SK-N-MC (cell line): Measurements from ENCODE around the gene CHST1.

ENCODE experiments used
- EZH2 ChIP-seq: fragments of 200-600 bp; sonication (generic); IDR thresholded peaks from one replicate; pipeline ENCODE4 v1.6.1; 2017; ENCODE audit warnings: antibody characterized with exemption
- POLR2AphosphoS5 ChIP-seq: IDR thresholded peaks from 2 replicates; pipeline ENCODE4 v1.6.1; 2012; ENCODE audit warnings: mild to moderate bottlenecking, low read depth, low read length, borderline replicate concordance

DNA sequence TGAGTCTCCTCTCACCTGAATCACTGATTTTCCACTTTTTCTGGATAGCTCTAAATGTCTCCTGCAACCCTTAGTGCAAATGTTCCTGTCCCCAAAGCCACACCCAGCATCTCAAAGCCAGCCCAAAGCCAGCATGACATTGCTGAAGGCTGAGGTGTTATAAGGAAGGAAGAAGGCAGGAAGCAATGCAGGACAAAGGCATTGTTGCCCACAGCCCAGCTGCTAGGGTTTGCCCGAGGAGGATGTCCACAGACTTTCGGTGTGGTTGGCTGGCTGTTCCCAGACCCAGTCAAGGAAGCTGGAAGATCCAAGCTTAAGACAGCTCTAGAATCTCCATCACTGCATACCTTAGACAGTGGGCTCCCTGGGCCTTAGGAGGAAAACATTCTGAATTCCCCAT, 23.5 kb downstream of the CHST1 start:
- TF ChIP-seq EZH2 (no peak), POLR2AphosphoS5 (no peak)
